Choroid plexus epithelial cell (primary cell): ENCODE data around the gene IFIT1.

Experiments
- DNase-seq: peaks from one replicate; pipeline ENCODE4 v3.0.0-alpha.2; 2010; ENCODE audit warnings: low read depth
- H3K4me3 ChIP-seq: 2 replicates; pipeline ENCODE4 v1.5.1; 2011; ENCODE audit warnings: low read depth, mild to moderate bottlenecking, control low read depth, low read length, moderate library complexity
- TF ChIP-seq, protein P1 (sequence below): conservative IDR thresholded peaks from 2 replicates; pipeline ENCODE4 v1.5.1; 2011; ENCODE audit warnings: low read depth, mild to moderate bottlenecking, control low read depth, inconsistent platforms, low read length, moderate library complexity

Gene IFIT1

GRCh38 chr10:89413398-89413912, 21.0 kb downstream of the IFIT1 start:
- no peak for DNase-seq
- TF ChIP-seq, protein P1, sequence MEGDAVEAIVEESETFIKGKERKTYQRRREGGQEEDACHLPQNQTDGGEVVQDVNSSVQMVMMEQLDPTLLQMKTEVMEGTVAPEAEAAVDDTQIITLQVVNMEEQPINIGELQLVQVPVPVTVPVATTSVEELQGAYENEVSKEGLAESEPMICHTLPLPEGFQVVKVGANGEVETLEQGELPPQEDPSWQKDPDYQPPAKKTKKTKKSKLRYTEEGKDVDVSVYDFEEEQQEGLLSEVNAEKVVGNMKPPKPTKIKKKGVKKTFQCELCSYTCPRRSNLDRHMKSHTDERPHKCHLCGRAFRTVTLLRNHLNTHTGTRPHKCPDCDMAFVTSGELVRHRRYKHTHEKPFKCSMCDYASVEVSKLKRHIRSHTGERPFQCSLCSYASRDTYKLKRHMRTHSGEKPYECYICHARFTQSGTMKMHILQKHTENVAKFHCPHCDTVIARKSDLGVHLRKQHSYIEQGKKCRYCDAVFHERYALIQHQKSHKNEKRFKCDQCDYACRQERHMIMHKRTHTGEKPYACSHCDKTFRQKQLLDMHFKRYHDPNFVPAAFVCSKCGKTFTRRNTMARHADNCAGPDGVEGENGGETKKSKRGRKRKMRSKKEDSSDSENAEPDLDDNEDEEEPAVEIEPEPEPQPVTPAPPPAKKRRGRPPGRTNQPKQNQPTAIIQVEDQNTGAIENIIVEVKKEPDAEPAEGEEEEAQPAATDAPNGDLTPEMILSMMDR, result no peak
- peak overlapping the region; percentile 81 for H3K4me3 ChIP-seq

DNA sequence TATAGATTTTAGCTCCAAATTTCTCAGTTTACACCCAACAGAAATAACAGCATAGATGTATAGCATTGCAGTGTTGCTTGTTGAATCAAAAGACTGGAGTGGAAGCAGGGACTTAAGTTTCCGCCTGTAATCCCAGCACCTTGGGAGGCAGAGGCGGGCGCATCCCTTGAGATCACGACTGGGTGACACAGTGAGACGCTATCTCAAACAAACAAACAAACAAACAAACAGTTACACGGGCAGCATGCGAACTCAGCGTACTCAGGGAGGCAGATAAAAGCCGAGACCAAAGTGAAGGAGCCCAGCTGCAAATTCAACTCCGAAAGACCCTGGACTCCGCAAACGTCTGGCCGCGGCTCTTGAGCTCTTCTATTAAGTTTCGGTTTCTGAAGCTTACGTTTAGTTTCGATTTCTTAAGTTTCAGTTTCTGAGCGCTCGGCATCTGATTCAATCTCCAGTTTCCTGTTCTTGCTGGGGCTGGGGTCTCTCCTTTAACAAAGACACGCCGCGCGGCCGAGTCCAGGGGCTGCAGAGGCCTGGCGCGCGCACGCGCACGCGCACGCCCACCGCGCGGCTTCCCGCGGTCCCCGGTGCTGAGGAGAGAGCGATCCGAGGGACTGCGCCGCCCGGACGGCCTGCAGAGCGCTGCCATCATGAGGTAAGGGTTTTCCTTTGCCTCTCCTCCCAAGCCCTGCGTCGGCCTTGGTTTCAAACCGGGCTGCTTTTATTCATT, 21.9 kb downstream of the IFIT1 start, which contains the start of gene IFIT5:
TSS of gene IFIT5 (plus strand) at position 423 of the 733 bp plus-strand sequence. CDS start at position 654, 231 bp downstream.
- peak; percentile 82 for DNase-seq
- TF ChIP-seq, protein P1, result no peak
- H3K4me3 ChIP-seq, result peak within 1 kb of the TSS; percentile 81

DNA sequence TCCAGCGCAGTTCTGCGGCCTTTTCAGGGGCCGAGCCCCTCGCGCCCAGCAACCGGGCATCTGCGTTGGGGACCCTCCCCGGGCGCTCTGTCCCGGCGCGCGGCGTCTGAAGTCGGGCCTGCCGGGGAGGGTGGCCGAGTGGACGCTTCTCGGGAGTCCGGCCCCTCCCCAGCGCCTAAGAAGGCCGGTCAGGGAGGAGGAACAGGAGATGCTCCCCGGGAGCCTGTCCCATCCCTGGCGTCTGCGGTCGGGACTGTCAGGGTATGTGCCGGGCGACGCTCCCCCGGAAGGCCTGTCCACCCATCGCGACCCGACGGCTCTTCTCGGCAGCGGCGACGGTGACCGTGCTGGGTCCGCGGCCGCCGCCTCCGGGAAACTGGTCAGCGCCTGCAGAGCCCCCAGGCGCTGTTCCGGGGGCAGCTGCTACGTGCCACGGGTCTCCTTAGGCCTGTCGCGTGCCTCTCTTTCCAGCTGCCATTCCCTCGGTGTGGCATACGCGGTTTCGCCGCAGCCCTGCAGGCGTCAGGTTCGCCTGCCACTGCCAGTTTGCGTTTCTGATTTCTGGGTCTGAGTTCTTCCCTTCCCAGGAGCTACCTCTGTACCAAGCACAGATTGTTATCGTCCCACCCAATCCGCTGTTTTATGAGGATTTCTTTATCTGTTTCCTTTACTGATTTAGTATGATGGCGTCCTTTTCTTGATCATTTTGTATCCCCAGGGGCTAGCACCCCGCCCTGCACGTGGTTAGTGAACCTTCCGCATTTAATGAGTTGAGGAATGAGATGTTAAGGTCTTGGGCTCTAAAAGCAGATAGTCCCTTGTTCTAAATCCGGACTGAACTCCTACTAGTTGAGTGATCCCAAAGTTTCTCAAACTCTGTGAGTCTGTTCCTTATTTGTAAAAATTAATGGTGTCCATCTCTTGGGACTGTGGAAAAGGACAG, 22.7 kb downstream of the IFIT1 start:
- DNase-seq, result peak; percentile 46
- TF ChIP-seq, protein P1, result no peak

GRCh38 chr10:89416465-89416864, 24.0 kb downstream of the IFIT1 start:
- no peak overlapping the region for H3K4me3 ChIP-seq
- TF ChIP-seq, protein P1, result no peak
- no peak for DNase-seq

More for the DNA sequence above, 22.7 kb downstream of the IFIT1 start:
- H3K4me3 ChIP-seq, result peak overlapping the region; percentile 81

GRCh38 chr10:89419548-89419947, 27.1 kb downstream of the IFIT1 start:
- no peak overlapping the region for H3K4me3 ChIP-seq
- DNase-seq, result peak; percentile 68
- TF ChIP-seq, protein P1, result peak; percentile 77

DNA sequence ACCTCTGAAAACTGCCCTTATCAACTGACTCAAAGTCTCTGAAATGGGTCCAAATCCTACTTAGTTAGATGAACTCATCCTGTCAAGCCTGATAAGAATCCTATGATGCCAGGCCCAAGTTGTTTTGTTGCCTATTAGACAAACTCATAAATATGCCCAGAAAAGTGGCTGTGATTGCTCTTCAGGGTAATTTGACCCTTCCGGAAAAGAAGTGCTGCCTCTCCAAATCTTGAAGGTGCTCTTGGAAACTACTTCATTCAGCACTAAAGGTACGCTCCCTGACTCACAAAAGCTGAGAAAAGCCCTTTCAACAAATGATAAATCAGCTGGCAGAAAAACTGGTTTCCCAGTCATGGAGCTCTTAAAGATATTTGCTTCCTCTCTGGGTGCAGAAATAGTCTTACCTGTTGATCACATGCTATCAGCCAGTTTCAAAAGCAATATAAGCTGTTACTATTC, 28.6 kb downstream of the IFIT1 start:
- TF ChIP-seq, protein P1, result no peak
- no peak for DNase-seq

More for the DNA sequence above, 28.6 kb downstream of the IFIT1 start:
- H3K4me3 ChIP-seq, result no peak overlapping the region
